ENCODE results near the gene CENPE.
A peak's percentile ranks its signal among the peaks of the same experiment; 100 is the strongest.

CENPE gene

DNA sequence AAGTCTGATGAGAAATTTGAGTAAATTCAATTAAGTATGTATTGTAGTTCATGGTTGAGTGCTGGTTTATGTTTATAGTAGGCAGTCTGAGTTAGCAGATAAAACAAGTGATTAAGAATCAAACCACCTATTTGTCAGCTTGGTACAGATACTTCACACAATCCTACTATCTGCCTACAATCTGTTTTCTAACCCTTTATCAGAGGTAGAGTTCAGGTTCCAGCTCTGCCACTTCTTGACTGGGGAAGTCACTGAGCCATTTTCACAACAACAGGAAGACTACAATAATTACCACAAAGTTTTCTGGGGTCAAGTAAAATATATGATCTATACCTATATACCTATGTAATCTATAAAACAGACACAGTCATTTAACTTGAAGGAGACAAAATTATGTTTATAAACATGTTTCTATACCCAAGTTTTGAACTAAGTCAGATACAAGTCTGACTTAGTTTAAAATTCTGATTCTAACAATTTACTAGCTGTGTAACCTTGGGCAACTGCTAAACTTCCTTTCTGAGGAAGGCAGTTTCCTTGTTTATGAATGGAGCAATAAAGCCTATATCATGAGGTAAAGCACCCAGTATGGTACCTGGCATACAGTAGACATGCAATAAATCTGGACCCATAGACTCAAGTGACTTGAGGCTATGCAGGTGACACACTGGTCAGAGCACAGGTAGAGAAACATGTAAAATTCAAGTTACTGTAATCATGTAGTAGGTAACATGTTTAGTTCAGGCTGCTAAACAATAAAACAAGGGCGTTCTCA lies 61.3 kb downstream of the CENPE start:
- no peak for DNase-seq (ENCODE audit: low read depth in 2 of 2)

DNA sequence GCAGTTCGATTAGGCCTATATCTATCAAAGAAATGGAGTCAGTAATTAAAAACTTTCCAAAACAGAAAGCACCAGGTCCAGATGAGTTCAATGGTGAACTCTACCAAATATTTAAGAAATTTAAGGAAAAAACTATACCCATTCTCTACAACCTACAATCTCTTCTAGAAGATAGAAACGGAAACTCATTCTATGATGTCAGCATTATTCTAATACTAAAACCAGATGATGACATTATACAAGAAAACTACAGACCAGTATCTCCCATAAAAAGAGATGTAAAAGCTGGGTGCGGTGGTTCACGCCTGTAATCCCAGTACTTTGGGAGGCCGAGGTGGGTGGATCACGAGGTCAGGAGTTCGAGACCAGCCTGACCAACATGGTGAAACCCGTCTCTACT lies 69.0 kb downstream of the CENPE start:
- no peak for DNase-seq (ENCODE audit: low read depth in 2 of 2)

DNA sequence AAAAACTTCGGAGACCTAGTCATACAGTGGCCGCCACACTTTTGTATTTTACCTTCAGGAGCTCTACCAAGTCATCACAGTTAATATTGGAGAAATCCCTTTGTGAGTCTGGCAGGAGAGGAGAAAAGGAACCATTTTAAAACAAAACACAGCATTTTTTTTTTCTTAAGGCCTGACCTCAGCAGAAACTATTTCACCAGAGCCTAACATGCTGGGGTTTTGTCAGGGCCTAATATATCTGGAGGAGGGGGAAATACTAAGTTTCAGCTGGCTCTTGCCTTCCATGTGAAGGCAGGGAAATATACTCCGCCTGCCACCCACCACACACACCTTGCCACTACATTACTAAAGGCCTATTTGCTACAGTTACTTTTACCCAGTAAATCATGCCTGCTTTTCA lies 72.0 kb downstream of the CENPE start:
- DNase-seq (ENCODE audit: low read depth in 2 of 2): no peak

DNA sequence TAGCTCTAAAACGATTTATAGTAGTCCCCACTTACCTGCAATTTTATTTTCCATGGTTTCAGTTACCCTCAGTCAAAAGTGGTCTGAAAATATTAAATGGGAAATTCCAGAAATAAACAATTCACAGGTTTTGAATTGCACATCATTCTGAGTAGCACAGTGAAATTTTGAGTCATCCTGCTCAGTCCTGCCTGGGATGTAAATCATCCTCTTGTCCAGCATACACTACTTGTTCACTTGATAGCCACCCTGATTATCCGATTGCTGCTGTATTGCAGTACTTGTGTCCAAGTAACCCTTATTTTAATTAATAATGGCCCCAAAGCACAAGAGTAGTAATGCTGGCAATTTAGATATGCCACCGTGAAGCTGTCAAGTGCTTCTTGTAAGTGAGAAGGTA lies 75.0 kb downstream of the CENPE start:
- DNase-seq (ENCODE audit: low read depth in 2 of 2): no peak

DNA sequence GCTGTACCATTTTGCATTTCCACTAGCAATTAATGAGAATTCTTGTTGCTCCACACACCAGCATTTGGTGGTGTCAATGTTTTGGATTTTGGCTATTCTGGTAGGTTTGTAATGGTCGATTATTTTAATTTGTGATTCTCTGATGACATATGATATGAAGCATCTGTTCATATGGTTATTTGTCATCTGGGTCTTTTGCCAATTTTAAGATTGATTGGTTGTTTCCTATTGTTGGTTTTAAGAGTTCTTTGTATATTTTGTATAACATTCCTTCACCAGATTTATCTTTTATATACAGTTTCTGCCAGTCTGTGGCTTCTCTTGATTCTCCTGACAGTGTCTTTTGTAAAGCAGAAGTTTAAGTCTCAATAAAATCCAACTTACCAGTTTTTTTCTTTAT lies 80.0 kb downstream of the CENPE start:
- DNase-seq (ENCODE audit: low read depth in 2 of 2): no peak

DNA sequence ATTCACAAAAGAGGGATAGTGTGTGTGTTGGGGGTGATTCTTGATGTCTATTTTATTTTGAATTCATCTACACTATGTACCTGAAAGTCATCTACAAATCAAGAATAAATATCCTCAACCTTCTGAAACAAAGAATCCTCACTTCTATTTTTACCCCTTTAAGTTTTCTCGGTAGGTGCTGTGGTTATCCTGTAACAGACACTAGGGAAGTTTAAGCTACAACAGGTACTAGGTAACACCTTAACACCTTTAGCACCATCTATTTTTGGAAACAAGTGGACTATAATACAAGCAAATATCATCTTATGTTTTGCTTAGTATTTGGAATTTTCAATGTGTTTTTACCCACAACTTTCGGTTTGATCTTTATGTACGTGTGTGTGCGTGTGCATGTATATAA lies 86.5 kb downstream of the CENPE start:
- no peak for DNase-seq (ENCODE audit: low read depth in 2 of 2)

DNA sequence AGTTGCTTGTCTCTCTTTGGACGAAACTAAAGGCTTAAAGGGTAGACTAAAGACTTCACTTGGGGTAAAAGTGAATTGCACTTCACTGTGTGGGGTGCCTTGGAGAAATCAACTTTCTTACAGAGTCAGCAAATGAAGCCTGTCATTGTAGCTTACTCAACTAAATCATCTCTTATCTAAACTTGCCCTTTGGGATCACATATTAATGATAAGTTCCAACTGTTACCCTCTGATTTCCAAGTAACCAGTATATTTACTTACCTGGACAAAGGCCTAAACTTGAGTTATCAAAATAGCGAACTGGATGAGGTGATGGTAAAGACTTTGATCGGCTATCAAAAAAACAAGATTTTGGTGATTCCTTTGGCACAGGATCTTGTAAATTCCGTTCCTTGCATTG lies 89.6 kb downstream of the CENPE start:
- no peak for DNase-seq (ENCODE audit: low read depth in 2 of 2)

DNA sequence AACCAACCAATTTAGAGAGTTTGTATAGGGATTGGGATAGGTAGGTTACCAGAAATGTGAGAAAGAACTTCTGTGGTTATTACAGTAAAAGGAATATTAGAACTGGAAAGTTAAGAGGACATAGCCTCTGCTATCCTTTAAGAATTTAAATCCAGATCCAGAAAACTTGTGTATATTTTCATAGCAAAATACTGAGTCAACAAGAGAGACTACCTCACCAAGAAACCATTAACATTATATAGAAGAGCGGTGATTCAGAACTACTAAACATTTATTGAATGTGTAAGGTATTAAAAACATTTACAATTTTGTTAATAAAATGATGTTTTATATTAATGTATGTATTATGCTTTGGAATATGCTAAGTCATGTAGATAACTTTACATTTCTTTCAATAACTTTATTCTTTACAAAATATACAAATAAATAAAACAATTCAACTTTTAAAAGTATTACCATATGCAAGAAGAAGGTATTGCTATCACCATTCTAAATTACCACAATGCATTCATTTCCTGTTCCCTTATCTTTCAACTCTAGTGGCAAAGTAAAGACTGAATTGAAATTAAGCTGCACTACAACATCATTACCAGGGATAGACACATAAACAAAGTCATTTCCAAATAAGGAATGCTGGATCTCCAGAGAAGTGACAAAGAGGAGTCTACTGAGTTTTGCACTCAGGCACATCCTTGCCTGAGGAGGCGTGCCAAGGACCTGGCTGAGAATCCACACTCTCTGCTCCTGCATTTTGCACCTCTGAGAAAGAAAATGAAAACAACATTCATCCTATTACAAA lies 92.4 kb downstream of the CENPE start:
- no peak for DNase-seq (ENCODE audit: low read depth in 2 of 2)

DNA sequence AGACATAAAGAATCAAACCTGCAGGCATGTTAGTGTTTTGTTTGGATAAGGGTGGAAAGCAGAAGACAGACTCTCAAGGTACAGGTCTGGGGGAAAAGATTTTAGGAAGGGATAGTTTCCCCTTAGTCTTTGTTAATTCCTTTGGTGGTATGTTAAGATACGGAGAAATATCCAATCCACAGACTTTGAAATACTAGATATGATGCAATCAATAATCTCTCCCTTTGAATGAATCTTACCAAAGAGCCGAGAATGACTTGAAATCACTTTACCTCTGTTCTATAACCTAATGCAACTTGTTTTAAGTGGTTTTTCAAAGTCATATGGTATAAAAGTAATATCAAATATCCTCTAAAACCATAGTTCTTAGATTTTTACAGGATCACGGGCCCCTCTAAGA lies 93.3 kb downstream of the CENPE start:
- no peak for DNase-seq (ENCODE audit: low read depth in 2 of 2)

DNA sequence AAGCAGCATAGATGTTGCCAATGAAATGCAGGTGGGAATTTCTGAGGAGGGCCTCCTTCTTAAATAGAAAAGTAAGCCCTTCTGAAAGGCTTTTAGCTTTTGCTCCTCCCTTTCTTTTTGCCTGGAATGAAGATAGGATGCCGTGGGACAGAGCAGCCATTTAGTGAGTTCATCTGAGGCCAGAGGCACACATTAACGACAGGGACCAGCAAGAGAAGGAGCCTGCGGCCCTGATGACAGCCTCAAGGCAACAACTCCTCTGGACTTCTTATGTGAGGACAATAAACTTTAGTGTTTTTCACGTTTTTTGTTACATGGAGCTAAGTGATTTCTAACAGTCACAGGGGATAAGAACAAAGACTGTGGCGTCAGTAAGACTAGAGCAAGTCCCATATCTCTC lies 97.5 kb downstream of the CENPE start:
- no peak for DNase-seq (ENCODE audit: low read depth in 2 of 2)

DNA sequence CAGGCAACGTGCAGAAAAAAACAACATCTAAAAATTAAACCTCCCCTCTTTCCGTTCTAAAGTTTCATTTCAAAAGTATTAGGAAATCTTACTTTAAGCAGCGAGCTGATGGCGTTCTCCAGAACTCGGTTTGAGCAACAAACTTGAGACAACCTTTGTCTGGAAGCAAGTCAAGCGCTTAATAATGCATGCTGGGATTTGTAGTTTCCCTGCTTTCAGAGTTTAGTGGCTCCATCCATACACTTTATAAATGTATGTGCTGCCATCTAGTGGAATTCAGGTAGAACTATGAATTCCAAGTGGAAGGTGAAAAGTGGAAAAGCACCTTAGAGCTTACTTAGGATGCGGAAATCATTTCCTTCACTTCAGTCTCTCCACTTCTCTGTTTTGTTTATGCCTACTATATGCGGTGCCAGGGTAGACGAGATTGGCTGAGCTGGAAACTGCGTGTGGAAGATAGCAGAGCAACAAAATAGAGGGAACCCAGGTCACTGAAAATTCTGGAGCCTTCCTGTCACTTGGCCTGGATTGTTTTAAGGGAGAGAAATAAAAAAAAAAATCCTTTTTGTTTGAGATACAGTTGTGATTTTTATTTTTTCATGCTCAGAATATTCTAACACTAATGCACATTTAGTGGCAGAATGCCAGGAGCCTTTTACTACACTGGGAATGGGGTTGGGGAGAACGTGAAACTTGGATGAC lies 98.3 kb downstream of the CENPE start, which contains the start of gene BDH2:
BDH2 (minus strand) TSS at position 144 of the 702 bp plus-strand sequence. CDS start 3,580 bp downstream, outside the sequence.
- peak in 1 of 2 donors; percentile 12 for DNase-seq (ENCODE audit: low read depth in 2 of 2)

DNA sequence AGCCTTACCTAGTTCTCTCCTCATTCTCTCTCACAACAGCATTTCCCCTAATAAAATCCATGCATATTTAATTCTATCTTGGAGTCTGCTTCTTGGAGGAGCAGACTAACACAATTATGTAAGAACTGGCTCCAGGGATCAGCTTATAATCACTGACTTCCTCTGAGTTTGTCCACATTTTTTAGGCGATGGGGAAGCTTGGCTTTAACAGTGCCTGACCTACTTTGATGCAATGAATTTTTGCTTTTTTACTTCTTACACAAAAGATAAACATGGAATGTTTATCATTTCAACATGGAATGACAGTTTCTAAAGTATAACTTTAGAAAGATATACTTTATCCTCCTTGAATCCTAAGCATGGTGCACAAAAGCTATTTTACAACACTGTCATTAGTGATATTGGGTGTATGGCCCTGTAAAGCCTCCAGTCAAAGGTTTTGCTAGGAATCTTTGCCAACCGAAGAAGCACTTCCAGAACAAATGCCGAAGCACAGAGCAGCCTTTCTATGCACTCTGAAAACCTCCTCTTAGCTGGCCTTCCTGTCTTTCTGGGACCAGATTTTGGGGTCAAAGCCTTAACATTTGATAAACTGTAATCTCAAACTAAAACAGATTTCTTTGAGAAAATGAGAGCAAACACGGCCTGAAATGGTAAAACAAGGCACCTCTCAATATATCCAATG lies 99.2 kb downstream of the CENPE start:
- DNase-seq (ENCODE audit: low read depth in 2 of 2): no peak

DNA sequence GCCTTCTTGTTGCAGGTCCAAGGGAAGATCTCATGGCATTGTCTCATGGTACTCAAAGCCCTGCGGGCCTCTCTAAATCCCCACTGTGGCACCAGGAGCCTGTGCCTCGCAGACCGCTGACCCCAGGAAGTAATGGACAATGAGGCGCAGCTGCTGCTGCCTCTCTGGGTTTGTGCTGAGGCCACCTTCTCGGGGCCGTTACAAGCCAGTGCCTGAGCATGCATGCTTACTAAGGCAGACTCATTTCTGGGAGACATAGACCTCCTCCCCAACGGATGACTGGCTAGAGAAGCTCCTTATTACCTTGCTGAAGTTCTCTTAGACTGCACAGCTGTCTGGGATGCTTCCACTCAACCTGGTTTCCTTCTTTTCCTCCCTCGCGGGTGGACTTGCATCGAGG lies 99.8 kb downstream of the CENPE start:
- no peak for DNase-seq (ENCODE audit: low read depth in 2 of 2)

DNA sequence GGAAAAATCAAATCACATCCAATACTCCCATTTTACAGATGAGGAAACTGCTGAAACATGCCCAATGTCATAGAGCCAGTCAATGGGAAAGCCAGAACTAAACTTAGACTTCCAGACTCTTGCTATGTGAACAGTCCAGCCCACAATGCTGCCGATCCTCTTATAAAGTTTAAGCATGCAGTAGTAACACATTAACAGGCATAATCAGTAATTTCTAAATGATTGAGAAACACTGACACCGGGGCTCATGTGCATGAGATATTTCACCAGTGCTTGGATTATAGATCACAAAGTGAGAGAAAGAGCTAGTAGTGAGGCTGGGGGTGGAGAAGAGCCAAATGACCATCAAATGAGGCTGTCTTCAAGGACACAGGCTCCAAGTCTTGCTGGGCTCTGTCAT lies 101.0 kb downstream of the CENPE start:
- no peak for DNase-seq (ENCODE audit: low read depth in 2 of 2)

DNA sequence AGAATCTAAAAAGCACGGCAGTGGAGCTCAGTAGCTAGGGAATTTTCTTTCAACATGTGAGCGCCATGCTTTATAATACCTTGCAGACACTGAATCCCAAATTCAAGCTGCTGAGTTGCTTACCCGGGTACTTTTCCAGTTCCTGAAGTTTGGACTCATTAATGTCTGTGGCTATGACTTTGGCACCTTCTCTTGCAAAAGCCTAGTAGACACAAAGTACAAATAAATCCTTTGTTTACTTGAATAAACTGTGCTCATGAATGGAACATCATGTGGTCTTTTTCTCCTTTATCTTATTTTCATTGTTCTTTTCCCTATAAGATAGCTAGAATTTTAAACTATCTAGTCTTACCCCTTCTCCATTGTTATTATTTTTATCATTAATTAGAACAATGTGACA lies 103.1 kb downstream of the CENPE start:
- DNase-seq (ENCODE audit: low read depth in 2 of 2): no peak

DNA sequence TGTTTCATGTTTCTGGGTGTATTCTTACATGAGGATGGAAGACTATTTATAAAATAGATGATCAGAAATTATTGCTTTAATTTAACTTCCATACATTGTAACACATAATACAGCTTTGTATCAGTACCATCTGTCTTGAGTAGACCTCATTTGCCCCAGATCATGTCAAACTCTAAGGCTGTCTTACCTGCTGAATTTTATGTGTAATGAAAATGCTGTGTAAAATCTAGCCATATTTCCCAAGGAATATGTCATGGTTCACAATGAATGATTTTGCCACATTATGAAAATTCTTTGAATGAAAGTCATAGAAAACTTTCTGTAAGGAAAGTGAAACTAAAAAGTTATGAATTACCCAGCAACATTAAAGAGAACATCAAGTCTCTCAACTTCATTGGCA lies 105.9 kb downstream of the CENPE start:
- no peak for DNase-seq (ENCODE audit: low read depth in 2 of 2)

DNA sequence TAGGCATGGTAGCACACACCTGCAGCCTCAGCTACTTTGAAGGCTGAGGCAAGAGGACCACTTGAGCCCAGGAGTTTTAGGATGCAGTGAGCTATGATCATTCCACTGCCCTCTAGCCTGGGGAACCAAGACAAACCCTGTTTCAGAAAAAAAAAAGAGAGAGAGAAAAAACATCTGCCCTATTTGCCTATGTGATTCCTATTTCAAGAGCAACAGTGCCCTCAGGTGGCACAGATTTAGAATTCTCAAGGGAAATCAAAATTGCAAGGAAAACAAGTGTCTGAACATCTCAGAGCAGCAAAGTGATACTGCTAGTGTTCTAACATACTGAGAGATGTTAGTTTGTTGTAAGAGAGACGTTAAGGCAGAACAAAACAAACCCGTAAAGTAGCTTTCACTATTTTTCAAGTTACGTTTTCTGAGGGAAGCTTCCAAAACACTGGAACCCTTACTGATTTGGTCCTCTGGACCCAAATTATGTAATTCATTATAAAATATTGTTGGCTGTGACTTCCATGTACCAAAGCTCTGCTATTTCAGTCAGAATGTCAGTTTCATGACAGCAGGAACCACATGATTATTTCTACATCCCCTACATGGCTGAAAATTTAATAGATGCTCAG lies 106.4 kb downstream of the CENPE start:
- DNase-seq (ENCODE audit: low read depth in 2 of 2): no peak

DNA sequence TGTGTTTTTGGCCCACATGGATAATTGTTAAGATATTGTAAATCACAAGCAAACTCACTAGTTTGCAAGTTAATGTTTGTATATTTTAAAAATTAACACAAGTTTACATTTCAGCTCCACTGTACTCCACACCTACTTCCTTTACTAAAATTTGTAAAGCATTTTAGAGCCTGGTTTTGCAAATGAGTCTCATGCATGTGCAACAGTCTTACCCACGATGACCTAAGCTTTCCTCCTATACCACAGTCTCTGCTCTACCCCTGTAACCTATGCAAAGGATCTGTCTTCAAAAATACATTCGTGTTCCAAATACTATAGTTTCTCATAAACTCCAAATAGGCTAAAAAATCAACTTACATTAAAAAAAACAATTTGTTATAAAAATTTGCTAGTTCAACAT lies 108.7 kb downstream of the CENPE start:
- DNase-seq (ENCODE audit: low read depth in 2 of 2): no peak

DNA sequence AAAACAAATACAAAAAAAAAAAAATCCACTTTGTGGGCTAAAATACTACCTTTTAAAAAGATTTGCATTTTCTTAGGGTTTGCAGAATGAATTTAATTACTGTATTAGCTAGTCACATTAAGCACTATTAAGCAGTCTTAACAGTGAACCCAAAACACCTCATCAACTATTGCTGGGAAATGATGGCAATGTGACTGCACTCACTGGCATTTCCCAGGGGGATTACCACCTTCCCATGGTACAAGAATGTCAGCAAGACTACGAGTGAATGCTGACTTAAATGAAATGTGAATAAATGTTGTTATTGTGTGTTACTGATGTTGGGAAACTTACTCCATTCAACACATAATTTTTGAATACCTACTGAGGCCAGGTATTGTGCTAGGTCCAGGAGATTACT lies 111.6 kb downstream of the CENPE start:
- no peak for DNase-seq (ENCODE audit: low read depth in 2 of 2)

DNA sequence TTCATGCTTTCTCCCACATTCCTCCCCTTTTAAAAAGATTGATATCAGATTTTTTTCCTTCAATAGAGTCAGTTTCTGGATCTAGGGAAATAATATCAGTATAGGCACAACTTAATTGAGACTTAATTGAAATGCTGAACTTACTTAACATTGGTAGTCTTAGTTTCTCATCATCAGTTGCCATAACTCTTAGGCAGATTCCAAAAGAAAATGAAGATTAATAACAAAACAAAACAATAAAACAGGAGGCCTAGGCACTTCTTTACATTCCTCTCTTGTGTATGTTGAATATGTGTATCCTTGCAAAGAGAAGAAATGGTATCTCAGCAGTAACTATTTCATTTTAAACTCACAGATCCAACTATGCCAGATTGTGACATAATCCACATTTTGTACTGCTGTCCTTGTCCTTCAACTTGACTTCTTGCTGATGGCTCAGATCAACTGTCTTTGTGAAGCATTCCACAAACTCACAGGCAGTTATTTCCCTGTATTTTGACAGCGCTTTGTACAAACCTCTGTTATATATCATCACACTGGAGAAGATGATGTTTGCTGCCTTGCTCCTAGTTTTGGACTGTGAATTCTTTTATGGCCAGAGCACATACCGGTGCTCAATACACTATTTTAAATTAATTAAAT lies 112.5 kb downstream of the CENPE start:
- DNase-seq (ENCODE audit: low read depth in 2 of 2): no peak

DNA sequence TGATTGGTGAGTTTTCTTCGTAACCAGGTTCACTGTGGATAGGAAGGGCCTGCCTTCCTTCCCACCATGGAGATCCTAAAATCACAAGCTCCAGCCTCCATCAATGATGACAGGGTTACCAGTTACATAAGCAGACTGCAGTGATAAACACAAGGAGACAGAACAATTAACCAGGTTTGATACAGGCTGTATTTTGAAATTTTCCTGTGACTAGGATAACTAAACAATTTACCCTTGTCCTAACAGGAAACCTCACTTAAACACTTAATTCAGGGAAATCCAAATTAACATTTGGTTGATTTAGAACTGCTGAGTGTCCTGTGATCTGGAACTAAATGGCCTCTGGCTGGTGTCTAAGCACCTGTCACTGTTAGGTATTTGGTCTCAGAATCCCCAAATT lies 118.5 kb downstream of the CENPE start:
- no peak for DNase-seq (ENCODE audit: low read depth in 2 of 2)
